Skeletal muscle tissue (tissue), 4 donors: ENCODE results near the gene SLC37A1. TPM values are rescaled to one million over a fixed set of nuclear protein-coding genes. Genes with fewer than 3 reads are reported as not detected.

Experiments
- H3K27ac ChIP-seq: one replicate; pipeline ENCODE4 v1.7.0; 2013; ENCODE audit warnings: mild to moderate bottlenecking, low read depth, low read length, inconsistent platforms
- H3K27me3 ChIP-seq, 3 donors: one replicate each; pipeline ENCODE4 v1.7.0; 2013; ENCODE audit warnings: low read length in 3 of 3; ENCODE audit not compliant: control insufficient read depth in 3 of 3, insufficient read depth in 3 of 3
- H3K36me3 ChIP-seq, 3 donors: one replicate each; pipeline ENCODE4 v1.7.0; 2013; ENCODE audit warnings: low read length in 3 of 3; ENCODE audit not compliant: control insufficient read depth in 3 of 3, insufficient read depth in 3 of 3
- H3K4me1 ChIP-seq, 3 donors: one replicate each; pipeline ENCODE4 v1.7.0; 2013; ENCODE audit warnings: low read length in 3 of 3, mild to moderate bottlenecking in 3 of 3; ENCODE audit not compliant: control insufficient read depth in 3 of 3, insufficient read depth in 3 of 3
- H3K4me3 ChIP-seq, 3 donors: one replicate each; pipeline ENCODE4 v1.7.0; 2013; ENCODE audit warnings: low read length in 3 of 3
- H3K9ac ChIP-seq, 3 donors: one replicate each; pipeline ENCODE4 v1.7.0; 2013; ENCODE audit warnings: low read length in 3 of 3, mild to moderate bottlenecking in 3 of 3, moderate library complexity in 2 of 3, low read depth in 1 of 3
- H3K9me3 ChIP-seq, 3 donors: one replicate each; pipeline ENCODE4 v1.7.0; 2013; ENCODE audit warnings: low read length in 3 of 3; ENCODE audit not compliant: control insufficient read depth in 3 of 3
- total RNA-seq: library from RNA; depleted of rRNA; stranded (reverse); fragments of >200 nt; gene quantifications from one replicate; pipeline ENCODE4 v1.2.3, GENCODE V29; 2014
- donor health status: Osteomylitis.

SLC37A1 gene
- total RNA-seq, 1 donor from 2014 or later = 2.1 TPM

DNA sequence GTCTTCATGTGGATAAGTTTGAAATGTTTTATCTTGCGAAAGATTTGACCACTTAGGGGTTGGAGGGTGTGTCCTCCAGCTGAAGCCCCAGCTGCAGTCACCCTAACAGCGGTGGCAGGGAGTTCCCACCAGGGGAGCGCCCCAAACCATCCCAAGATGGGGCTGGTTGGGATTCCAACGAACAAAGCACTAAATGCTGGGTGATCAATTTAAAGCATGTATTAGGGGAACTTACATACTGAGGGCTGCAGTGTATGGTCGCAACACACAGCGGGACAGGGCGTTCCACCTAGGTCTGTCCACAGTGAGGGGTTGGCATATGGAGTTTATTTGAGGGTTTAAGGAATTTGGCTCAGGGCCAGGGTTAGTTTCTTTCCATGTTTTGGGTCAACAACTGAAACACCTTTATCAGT, 26.3 kb downstream of the SLC37A1 start:
- H3K36me3 ChIP-seq = peaks cover 28 to 30% (median 28%) of the 10 kb centered on the region in 3 donors
- no peak overlapping the region for H3K4me3 ChIP-seq
- peaks cover 8 to 23% (median 22%) of the 10 kb centered on the region in 3 donors for H3K4me1 ChIP-seq
- H3K27ac ChIP-seq = no peak overlapping the region
- H3K9me3 ChIP-seq = no peaks in the 10 kb centered on the region
- no peaks in the 10 kb centered on the region for H3K27me3 ChIP-seq
- peak overlapping the region in 1 of 3 donors; percentile 10 for H3K9ac ChIP-seq

DNA sequence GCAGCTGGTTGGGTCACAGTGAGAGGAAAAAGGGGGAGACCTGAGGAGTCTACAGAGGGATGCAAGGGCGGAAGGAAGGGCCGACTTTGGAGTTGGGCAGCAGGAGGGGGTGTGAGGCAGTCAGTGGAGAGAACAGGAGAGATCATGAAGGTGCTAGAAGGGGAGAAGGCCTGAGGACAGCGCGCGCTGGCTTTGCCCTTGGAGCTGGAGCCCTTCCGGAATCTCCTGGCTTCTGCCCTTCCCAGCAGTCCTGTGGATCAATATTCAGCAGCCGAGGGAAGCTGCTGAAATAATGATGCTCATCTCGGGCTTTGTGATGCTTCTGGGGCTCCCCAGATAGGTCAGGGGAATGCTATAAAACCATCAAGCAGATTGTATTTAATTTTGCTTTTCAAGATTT, 26.7 kb downstream of the SLC37A1 start:
- H3K27me3 ChIP-seq = no peaks in the 10 kb centered on the region
- no peak overlapping the region for H3K9ac ChIP-seq
- no peak overlapping the region for H3K4me3 ChIP-seq
- H3K27ac ChIP-seq = no peak overlapping the region
- peaks cover 27 to 35% (median 31%) of the 10 kb centered on the region in 3 donors for H3K36me3 ChIP-seq
- peaks cover 8 to 20% (median 18%) of the 10 kb centered on the region in 3 donors for H3K4me1 ChIP-seq
- H3K9me3 ChIP-seq = no peaks in the 10 kb centered on the region

- peaks cover 33 to 36% (median 34%) of the 10 kb centered on the region in 3 donors for H3K36me3 ChIP-seq
- no peaks in the 10 kb centered on the region for H3K9me3 ChIP-seq
- H3K27me3 ChIP-seq = no peaks in the 10 kb centered on the region
- H3K9ac ChIP-seq = no peak overlapping the region
- peaks cover 1 to 12% (median 10%) of the 10 kb centered on the region in 3 donors for H3K4me1 ChIP-seq
- H3K27ac ChIP-seq = no peak overlapping the region
- no peak overlapping the region for H3K4me3 ChIP-seq
Observed at GRCh38 chr21:42541174-42541573, 27.5 kb downstream of the SLC37A1 start.

DNA sequence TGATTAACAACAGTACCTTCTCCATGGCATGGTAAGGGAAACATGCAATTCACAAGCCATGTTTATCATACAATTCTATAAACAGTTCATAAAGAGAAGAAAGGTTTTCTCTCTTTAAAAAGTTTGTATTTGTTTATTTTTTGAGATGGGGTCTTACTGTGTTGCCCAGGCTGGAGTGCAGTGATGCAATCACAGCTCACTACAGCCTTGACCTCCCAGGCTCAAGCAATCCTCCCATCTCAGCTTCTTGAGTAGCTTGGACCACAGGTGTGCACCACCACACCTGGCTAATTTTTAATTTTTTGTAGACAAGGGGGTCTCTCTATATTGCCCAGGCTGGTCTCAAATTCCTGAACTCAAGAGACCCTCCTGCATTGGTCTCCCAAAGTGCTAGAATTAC, 28.0 kb downstream of the SLC37A1 start:
- Histone ChIP-seq H3K9ac (no peak overlapping the region), H3K36me3 (peaks cover 33 to 36% (median 34%) of the 10 kb centered on the region in 3 donors), H3K27ac (no peak overlapping the region), H3K4me1 (peaks cover 0 to 12% (median 6%) of the 10 kb centered on the region in 3 donors), H3K27me3 (no peaks in the 10 kb centered on the region), H3K9me3 (no peaks in the 10 kb centered on the region), H3K4me3 (no peak overlapping the region)

- no peak overlapping the region for H3K27ac ChIP-seq
- peaks cover 0 to 12% (median under 1%) of the 10 kb centered on the region in 3 donors for H3K4me1 ChIP-seq
- no peaks in the 10 kb centered on the region for H3K27me3 ChIP-seq
- peaks cover 33 to 41% (median 38%) of the 10 kb centered on the region in 3 donors for H3K36me3 ChIP-seq
- no peaks in the 10 kb centered on the region for H3K9me3 ChIP-seq
- no peak overlapping the region for H3K4me3 ChIP-seq
- no peak overlapping the region for H3K9ac ChIP-seq
Observed at GRCh38 chr21:42542196-42542595, 28.5 kb downstream of the SLC37A1 start.

GRCh38 chr21:42542596-42542995, 28.9 kb downstream of the SLC37A1 start:
- Histone ChIP-seq H3K27me3 (no peaks in the 10 kb centered on the region), H3K9me3 (no peaks in the 10 kb centered on the region), H3K9ac (no peak overlapping the region), H3K27ac (no peak overlapping the region), H3K4me3 (no peak overlapping the region), H3K4me1 (peaks cover 0 to 12% (median 0%) of the 10 kb centered on the region in 3 donors), H3K36me3 (peaks cover 36 to 44% (median 42%) of the 10 kb centered on the region in 3 donors)

GRCh38 chr21:42543106-42543847, 29.6 kb downstream of the SLC37A1 start:
- Histone ChIP-seq H3K27me3 (no peaks in the 10 kb centered on the region), H3K36me3 (peaks cover 41 to 50% (median 45%) of the 10 kb centered on the region in 3 donors), H3K27ac (no peak overlapping the region), H3K9ac (no peak overlapping the region), H3K4me1 (peaks cover 0 to 6% (median 0%) of the 10 kb centered on the region in 3 donors), H3K9me3 (no peaks in the 10 kb centered on the region), H3K4me3 (no peak overlapping the region)

- Histone ChIP-seq H3K4me1 (no peaks in the 10 kb centered on the region), H3K9me3 (no peaks in the 10 kb centered on the region), H3K27me3 (no peaks in the 10 kb centered on the region), H3K9ac (no peak overlapping the region), H3K4me3 (no peak overlapping the region), H3K36me3 (peaks cover 43 to 57% (median 46%) of the 10 kb centered on the region in 3 donors), H3K27ac (no peak overlapping the region)
Observed at GRCh38 chr21:42544544-42544943, 30.9 kb downstream of the SLC37A1 start.

DNA sequence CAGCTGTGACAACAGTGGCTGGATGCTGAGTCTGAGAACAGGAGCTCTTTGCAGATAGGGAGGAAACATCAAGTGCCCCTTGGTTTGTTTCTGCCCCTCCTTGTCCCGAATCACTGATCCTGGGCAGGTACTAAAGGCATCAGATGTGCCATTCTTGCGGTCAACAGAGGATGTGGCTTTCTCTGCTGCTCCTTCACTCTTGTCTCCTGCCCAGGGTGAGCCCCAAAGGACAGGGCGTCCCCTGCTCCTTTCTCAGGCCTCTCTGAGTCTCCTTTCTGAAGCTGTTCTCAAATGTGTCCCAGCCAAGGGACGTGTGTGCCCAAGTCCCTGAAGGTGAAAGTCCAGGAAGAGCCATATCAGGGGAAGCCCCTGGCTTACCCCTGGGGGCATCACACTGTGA, 31.7 kb downstream of the SLC37A1 start:
- Histone ChIP-seq H3K9me3 (no peaks in the 10 kb centered on the region), H3K36me3 (peaks cover 42 to 55% (median 43%) of the 10 kb centered on the region in 3 donors), H3K27ac (no peak overlapping the region), H3K9ac (peak overlapping the region in 1 of 3 donors; percentile 47), H3K4me1 (no peaks in the 10 kb centered on the region), H3K4me3 (no peak overlapping the region), H3K27me3 (no peaks in the 10 kb centered on the region)

GRCh38 chr21:42545745-42546144, 32.1 kb downstream of the SLC37A1 start:
- Histone ChIP-seq H3K9me3 (no peaks in the 10 kb centered on the region), H3K27ac (no peak overlapping the region), H3K4me3 (no peak overlapping the region), H3K27me3 (no peaks in the 10 kb centered on the region), H3K36me3 (peaks cover 40 to 55% (median 43%) of the 10 kb centered on the region in 3 donors), H3K9ac (no peak overlapping the region), H3K4me1 (no peaks in the 10 kb centered on the region)
